GM18526 (cell line): Measurements from ENCODE around the gene DAPK1.

Experiments used
- POLR2A ChIP-seq: IDR thresholded peaks from 3 replicates; pipeline ENCODE4 v1.6.1; 2011; ENCODE audit not compliant: insufficient read length; ENCODE audit errors: extremely low read depth

DAPK1 gene

DNA sequence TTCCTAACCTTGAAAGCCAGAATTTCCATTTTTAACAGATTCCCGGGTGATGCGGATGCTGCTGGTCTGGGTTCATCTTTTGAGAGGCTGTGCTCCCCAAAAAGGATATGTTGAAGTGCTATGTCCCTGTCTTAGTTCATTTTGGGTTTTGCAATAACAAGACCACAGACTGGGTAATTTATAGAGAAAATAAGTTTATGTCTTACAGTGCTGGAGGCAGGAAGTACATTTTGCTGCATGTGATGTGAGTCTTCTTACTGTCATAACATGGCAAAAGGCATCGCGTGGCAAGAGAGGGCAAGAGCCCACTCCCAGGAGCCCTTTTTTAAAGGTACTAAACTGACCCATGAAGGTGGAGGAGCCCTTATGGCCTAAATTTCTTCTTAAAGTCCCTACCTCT lies 114.1 kb downstream of the DAPK1 start:
- TF ChIP-seq POLR2A: no peak

DNA sequence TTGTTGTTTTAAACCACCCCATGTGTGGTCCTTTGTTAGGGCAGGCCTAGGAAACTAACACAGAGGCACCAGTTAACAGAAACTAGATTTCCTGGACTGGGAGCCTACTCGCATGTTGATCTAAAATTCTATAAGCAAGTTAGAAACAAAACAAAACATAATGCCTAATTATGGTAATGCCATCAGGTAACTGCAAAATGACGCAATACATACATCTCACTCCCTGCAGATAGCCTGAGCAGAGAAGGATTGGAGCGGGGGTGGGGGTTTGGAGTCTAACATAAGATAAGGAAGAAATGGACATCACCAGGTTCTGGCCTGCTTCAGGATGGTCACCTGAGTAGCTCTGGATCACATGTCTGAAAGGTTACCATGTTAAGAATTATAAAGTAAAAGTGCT lies 114.9 kb downstream of the DAPK1 start:
- no peak for TF ChIP-seq POLR2A

DNA sequence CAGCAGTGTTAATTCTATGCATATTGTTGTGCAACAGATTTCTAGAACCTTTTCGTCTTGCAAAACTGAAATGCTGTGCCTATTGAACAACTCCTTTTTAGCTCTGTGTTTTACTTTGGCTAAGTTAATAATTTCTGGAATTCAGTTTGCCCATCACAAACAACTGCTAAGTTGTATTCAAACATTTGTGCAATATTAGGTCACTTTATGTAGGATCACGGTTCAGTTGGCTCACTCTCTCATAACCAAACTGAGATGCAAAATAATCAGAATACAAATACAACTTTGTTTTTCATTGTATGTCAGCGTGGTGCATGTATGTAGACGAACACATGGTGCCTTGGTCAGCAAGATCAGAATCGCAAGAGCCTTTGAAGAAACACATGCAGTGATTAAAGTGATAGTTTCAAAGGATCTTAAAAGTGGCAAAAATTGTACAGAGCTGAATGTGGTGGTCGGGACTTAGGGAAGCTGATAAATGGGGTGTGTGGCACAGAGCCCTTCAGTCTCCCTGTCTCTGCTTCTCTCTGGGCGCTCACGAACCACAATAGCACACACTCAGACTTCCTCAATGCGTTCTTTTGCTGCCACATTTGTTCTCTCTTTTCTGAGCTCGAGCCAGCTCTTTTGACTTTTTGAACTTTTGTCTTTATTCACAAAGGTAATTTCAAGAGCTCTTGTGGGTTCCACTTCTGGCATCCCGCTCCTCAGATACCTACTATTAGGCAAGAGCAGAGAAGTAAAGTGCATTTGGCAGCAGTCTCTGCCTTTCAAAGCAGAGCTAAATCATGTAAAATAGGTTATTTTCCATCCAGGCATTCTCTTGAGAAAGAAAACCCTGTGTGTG lies 115.8 kb downstream of the DAPK1 start:
- TF ChIP-seq POLR2A: no peak

DNA sequence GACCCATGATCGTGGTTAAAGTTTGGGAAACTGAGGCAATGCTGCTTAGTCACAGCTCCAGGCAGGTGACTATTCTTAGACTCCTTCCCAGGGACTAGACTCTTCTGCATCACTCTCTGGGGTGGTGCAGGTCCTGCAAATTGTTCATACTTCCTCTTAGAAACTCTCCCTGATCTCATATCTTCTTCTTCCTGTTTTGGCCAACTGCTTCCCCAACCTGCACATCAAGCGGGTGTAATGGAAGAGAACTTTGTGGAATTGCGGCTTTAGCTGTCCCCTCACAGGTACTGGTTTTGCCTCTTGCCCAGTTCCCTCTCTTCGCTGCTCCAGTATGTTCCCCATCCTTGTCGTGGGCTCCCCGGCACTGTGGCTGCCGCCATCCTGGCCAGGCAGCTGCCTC lies 116.7 kb downstream of the DAPK1 start:
- TF ChIP-seq POLR2A: no peak

DNA sequence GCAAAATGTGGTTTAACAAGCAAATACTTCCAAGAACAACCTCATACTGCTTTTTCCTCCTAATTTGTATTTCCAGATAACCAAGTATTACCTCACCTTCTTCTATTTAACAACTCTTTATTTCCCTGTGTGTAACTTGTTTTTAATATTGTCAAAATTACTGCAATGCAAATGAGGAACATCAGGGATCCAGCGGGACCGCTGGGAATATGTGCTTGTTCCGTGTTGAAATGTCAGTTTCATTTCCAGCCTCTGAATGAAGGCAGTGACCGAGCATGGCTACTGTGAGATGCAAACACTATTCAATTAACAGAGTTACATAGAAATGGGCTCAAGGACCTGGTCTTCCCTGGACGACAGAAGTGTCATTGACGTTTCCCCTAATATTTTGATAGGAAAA lies 117.5 kb downstream of the DAPK1 start:
- no peak for TF ChIP-seq POLR2A

DNA sequence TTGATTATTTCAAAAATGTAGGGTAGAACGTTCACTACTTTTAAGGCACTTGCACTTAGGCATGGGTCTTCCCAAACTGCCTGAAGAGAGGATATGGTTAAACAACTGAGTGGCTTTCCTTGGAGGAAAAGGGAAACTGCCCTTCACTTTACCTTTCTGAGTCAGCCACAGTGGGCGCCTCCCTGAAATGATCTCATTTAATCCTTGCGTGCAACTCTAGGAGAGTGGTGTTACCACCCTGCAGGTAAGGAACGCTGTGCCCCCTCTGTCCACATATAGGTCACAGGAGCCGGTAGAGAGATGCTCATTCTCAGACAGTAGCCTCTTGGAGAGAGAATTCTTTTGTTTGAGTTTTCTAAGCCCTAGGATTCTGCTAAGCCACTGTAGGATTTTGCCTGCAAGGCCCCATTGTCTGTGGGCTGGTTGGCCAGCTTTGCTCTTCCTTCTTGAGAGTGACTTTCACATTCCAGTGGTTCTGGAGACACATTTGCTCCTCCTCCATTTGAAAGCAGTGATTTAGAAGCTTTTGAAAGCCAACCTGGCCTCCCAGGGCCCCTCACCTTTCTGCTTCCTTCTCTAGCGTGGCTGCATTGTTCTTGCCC lies 118.0 kb downstream of the DAPK1 start:
- TF ChIP-seq POLR2A: no peak

DNA sequence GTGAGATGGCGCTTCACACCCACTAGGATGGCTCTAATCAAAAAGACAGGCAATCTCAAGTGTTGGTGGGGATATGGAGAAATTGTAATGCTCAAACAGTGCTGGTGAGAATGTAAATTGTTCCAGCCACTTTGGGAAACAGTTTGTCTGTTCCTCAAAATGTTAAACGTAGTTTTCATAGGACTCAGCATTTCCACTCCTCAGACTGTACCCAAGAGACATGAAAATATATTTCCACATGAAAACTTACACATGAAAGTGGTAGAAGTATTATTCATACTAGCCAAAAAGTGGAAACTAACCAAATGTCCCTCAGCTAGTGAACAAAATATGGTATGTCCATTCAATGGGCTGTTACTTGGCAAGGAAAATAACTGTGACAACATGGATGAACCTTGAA lies 120.6 kb downstream of the DAPK1 start:
- no peak for TF ChIP-seq POLR2A

DNA sequence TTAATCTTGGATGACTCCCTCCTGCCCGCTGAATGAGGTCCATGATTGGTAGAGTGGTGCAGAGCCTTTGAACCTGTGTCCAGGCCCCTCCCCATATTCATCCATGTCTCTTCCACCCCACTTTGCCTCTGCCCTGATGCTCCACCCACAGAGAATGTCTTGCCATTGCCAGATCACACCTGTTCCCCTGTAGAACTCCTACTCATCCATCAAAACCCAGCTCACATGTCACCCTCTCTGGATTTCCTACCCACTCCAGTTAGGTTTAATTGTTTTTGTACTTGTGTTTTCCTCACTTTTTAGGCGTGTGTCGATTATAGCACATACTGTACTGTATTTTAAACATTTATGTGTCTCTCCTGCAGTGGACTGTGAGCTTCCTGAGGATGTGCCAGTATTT lies 121.3 kb downstream of the DAPK1 start:
- TF ChIP-seq POLR2A: no peak

DNA sequence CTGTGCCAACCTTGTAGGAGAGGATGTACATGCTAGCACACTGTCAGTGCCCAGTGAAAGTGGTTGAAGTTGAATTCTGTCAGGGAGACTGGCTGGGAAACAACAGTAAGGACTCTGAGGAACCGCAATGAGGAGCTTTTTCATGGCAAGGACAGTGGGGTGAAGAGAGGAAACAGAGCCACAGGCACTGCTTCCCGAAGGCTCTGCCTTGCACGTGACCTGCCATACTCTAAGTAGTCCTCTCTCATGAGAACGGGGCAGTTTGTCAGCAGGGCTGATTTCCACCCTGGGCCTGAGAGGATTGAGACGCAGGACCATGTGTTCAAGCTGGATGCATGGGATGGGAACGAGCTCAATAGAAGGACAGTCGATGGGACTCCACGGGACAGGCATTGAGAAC lies 121.7 kb downstream of the DAPK1 start:
- TF ChIP-seq POLR2A: no peak

DNA sequence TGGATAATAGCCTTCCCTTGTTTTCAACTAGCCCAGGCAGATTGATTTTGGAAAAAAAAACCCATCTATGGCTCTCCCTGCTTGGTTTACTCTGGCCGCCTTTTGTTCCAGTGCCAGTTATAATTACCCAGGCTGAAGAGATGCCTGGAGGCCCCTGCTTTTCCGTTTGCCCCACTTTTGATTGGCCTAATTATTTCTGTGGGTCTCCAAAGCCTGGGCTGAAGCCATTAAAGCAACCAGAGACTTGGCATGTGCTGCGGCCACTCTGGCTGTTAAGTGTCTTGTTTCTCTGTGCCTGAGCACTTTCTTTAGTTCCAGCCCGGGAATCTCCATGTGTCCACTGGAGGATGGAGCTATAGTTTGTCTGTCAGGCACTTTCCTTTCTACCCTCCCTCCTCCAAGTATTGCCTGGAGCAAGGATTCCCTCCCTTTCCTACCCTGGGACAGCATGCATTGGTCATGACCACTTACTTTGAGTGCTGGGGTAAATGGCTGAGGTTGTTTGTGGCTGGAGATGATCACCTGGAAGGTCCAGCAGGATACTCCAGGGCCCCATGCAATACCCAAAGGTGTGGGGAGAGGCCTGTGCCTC lies 123.2 kb downstream of the DAPK1 start:
- no peak for TF ChIP-seq POLR2A

DNA sequence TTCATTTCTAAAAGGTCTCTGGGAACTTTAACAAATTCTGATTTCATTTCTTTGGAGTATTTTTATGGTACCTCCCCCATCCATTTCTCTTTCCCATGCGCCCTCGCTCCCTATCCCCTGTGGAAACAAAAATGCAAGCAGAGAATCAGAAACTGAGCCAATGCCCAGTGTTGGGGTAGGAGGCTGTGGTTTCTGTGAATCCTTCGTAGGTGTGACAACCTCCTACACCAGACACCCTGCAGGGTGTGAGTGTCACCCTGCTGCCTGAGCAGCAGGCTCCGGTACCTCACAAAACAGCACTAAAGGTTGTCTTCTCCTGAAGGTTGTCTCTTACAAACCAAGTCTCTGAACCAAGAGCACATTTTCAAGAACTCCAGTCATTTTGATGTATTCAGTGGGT lies 124.4 kb downstream of the DAPK1 start:
- TF ChIP-seq POLR2A: no peak

DNA sequence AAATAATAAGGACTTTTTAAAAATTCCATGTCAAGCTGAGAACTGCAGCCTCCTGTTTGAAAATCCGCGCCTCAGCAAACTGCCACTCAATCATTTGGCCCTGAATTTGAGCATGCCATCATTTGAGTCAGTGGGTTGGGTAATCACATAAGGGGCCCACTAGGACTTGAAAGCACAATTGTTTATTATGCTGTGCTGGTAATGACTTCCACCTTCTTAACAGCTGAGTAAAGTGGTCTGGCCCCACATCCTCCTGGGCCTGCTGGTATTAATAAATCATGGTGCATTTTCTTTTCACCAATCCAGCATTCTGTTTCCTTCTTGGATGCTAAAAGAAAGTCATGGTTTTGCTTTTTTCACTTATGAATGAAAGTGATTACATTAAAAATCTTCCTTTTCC lies 125.3 kb downstream of the DAPK1 start:
- no peak for TF ChIP-seq POLR2A

DNA sequence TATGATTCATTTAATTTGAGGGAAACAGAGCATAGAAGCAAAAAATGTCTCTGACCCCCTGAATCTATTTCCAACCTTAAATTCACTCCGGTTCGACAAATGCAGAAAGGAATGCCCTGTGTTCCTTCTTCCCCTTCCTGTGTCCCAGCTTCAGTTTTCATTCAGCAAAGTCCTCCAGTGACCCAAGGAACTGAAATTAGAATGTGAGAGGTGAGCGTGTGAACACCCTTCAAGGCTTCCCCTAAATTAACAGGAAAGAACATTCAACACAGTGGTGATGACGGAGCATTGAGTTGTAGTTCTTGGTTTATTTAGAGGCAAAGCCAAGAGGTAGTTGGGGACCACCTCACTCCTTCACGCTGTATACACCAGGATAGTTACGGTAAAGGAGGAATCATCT lies 130.7 kb downstream of the DAPK1 start:
- TF ChIP-seq POLR2A: no peak

DNA sequence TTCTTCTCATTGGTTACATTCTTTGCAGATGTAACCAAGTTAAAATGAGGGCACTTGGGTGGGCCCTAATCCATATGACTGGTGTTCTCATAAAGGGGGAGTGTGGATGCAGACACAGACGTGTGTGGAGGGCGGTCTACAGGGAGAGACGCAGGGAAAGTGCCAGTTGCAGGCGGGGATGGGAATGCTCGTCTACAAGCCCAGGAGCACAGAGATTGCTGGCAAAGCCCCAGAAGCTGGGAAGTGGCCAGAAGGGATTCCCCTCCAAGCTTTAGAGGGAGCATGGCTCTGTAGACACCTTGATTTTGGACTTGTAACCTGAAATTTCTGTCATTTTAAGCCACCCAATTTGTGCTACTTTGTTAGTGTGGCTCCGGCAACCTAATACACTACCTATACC lies 131.4 kb downstream of the DAPK1 start:
- no peak for TF ChIP-seq POLR2A

DNA sequence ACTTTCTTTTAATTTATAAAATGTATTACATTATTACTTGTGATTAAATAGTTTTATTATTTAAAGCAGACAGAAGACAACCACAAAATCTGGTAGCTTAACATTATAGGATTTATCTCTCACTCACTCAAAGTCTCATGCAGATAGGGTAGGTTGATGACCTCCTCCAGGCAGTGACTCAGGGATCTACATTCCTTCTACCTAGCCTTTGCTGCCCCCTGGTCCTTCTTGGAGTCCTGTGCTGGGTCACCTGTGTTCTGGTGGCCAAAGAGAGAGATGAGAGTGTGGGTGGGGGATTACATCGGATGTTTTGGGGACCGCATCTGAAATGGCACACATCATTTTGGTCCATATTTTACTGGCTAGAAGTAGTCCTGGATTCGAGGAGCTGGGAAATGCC lies 132.6 kb downstream of the DAPK1 start:
- no peak for TF ChIP-seq POLR2A

DNA sequence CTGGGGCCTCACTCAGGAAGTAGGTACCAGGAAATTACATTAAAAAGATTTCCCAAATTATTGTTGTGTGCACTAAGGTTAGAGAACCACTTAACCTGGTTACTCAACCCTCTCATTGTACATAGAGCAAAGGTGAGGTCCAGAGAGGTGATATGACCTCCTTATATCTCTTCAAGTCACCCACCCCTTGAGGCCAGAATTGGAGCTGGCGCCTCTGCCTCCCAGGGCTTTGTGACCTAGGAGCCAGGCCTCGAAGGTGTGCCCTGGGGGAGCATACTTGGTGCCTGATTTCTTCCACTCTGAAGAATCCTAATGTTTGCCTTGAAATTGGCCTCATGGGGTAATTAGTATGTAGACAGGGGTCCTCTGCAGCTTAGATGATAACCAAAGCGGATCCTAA lies 133.2 kb downstream of the DAPK1 start:
- TF ChIP-seq POLR2A: no peak
